ENCODE measurements around the gene PSMB9.

Gene PSMB9

GRCh38 chr6:32840604-32841246 lies 13.3 kb upstream of the PSMB9 start:
- no peak for DNase-seq

GRCh38 chr6:32842021-32842650 lies 11.9 kb upstream of the PSMB9 start:
- DNase-seq: no peak

- no peak for DNase-seq
Observed at GRCh38 chr6:32842690-32843089, 11.3 kb upstream of the PSMB9 start.

- DNase-seq: no peak
Observed at GRCh38 chr6:32843331-32843978, 10.5 kb upstream of the PSMB9 start.

GRCh38 chr6:32843979-32844838 lies 9.8 kb upstream of the PSMB9 start, which contains the start of gene PSMB8:
TSS of gene PSMB8 (minus strand) at chr6:32844047. CDS start at chr6:32843996, 51 bp downstream.
- peak; percentile 94 for DNase-seq

GRCh38 chr6:32844839-32845383 lies 9.1 kb upstream of the PSMB9 start:
- no peak for DNase-seq

GRCh38 chr6:32845384-32845884 lies 8.6 kb upstream of the PSMB9 start:
- no peak for DNase-seq

- DNase-seq: no peak
Observed at GRCh38 chr6:32847004-32847403, 7.0 kb upstream of the PSMB9 start.

- DNase-seq: no peak
Observed at GRCh38 chr6:32847795-32848194, 6.2 kb upstream of the PSMB9 start.

- DNase-seq: no peak
Observed at GRCh38 chr6:32849126-32849525, 4.9 kb upstream of the PSMB9 start.

GRCh38 chr6:32851025-32851424 lies 3.0 kb upstream of the PSMB9 start:
- DNase-seq: no peak

GRCh38 chr6:32852018-32852843 lies 1.8 kb upstream of the PSMB9 start:
- no peak for DNase-seq

- DNase-seq: peak; percentile 67
Observed at GRCh38 chr6:32852844-32853540, 1.0 kb upstream of the PSMB9 start.

- DNase-seq: no peak
Observed at GRCh38 chr6:32854376-32855178, 585 bp downstream of the PSMB9 start.

GRCh38 chr6:32855467-32856174 lies 1.6 kb downstream of the PSMB9 start:
- DNase-seq: no peak

GRCh38 chr6:32857156-32857891 lies 3.3 kb downstream of the PSMB9 start:
- no peak for DNase-seq

GRCh38 chr6:32858194-32858593 lies 4.2 kb downstream of the PSMB9 start:
- no peak for DNase-seq

GRCh38 chr6:32860674-32861073 lies 6.7 kb downstream of the PSMB9 start:
- no peak for DNase-seq

- DNase-seq: no peak
Observed at GRCh38 chr6:32862725-32863124, 8.7 kb downstream of the PSMB9 start.
